Vein endothelial cell (primary cell): ENCODE results near the gene ZNF212. TPM values are rescaled to one million over a fixed set of nuclear protein-coding genes. Genes with fewer than 3 reads are reported as not detected.

ENCODE experiments used
- small RNA-seq: library from RNA; depleted of rRNA; stranded (forward); fragments of <200 nt; gene quantifications from one replicate; pipeline ENCODE3, GENCODE V24; 2012
- total RNA-seq: library from RNA; depleted of rRNA; stranded (reverse); fragments of >200 nt; gene quantifications from 2 replicates; pipeline ENCODE4 v1.2.3, GENCODE V29; 2012

The ZNF212 gene
- 7.1 and 8.2 TPM in 2 replicates for total RNA-seq

DNA sequence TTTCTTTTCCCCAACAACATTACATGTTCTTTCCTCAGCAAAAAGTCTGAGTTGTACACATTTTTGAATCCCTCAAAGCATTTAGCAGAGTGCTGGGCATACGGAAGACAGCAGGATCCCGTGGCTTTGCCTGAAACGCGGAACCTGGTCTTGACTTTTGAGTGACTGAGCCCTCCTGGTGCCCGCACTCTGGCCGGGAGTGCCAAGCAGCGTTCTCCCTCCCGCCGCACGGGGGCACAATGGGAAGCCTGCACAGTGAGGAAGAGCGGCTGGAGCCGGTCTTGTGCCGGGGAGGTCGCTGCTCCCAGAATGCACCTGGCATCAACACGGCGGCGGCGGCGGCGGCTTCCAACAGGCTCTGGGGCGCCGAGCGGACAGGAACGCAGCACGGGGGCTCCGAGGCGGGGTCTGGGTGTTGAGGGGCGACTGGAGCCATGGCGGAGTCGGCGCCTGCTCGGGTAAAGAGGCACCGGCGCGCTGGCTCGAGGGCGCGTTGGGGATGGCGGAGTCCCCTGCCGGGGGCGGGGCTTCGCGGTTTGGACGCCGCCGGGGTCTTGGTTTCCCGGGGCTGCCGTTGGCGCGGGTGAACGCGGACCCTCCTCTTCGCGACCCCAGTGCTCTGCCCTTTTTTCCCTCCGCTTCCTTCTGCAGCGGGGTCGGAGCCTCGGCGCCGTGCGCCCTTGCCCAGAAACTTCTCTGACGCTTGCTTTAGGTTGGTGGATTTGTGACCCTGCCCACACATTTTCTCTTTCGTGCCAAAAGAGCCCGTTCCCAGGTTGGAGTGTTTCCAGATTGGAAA lies at the start of gene ZNF212:
ZNF212 (plus strand) TSS at position 307 of the 799 bp plus-strand sequence; CDS start at position 435, 128 bp downstream.

GRCh38 chr7:149195180-149196150 lies 44.0 kb upstream of the ZNF212 start, which contains the start of gene ZNF282:
ZNF282 (plus strand) TSS chr7:149195546; CDS start chr7:149195590, 44 bp downstream.

GRCh38 chr7:149261829-149262617 lies 22.6 kb downstream of the ZNF212 start, which contains the start of gene ZNF783:
ZNF783 (plus strand) TSS chr7:149262196; CDS start chr7:149262334, 138 bp downstream.

Small RNAs within 50 kb of the gene (small RNA-seq; reads per million reads assigned to genes)
- gene AC004890.1, result not detected

Other genes starting within 250 kb of the ZNF212 start
- 379 and 408 TPM in 2 replicates for gene PDIA4, start 211.1 kb upstream of the ZNF212 start, total RNA-seq
- 6.2 and 7.5 TPM in 2 replicates for gene ZNF786, start 148.9 kb upstream of the ZNF212 start, total RNA-seq
- gene ZNF425, start 113.3 kb upstream of the ZNF212 start, total RNA-seq, result 1.1 and 2.3 TPM in 2 replicates
- gene ZNF398, start 92.2 kb upstream of the ZNF212 start, total RNA-seq, result 14.0 and 17.6 TPM in 2 replicates
- 31.0 and 37.9 TPM in 2 replicates for gene ZNF282, start 44.1 kb upstream of the ZNF212 start, total RNA-seq
- gene ZNF783, start 22.5 kb downstream of the ZNF212 start, total RNA-seq, result 6.9 and 9.8 TPM in 2 replicates
- 9.4 and 10.8 TPM in 2 replicates for gene ZNF777, start 221.4 kb downstream of the ZNF212 start, total RNA-seq